Activated CD8-positive, alpha-beta memory T cell treated with anti-CD3 and anti-CD28 coated beads, Interleukin-2, amount 50 U/mL, for 1 hour (primary cell): ENCODE results near the gene PSTK.

Experiments used
- DNase-seq: peaks from one replicate; pipeline ENCODE4 v3.0.0-alpha.2; 2020; ENCODE audit errors: extremely low read depth

The PSTK gene

GRCh38 chr10:123019264-123019663, 39.1 kb downstream of the PSTK start:
- DNase-seq, result no peak

DNA sequence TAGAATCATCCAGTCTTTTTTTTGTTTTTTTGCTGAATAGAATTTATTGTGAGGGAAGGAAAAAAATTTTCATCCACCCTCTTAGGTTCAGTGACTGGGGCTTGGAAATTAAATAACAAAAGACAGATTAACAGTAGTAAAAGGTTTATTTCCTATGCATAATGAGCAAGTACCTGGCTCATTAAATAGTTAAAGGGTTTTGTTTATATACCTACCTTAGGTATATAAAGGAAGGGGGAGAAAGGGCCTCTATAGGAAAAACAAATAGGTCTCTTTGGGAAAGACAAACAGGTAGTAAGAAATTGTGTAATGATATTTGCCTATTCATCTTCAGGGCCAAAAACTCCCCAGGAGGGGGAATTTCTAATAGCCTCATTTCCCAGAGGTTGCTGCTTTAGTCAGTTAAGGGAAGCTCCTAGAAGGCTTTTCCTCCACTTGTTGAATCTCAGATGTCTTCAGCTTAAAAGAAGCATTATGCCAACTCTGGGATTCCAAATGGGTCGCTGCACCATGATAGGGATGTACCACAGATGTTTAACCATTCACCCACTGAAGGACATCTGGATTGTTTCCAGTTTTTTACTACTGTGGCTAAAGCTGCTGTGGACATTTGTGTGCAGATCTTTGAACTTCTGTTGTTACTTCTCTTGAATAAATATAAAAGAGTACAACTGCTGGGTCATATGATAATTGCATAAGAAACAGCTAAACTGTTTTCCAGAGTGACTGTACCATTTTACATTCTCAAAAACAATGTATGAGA, 39.9 kb downstream of the PSTK start:
- DNase-seq, result no peak

- no peak for DNase-seq
Observed at GRCh38 chr10:123021517-123021916, 41.3 kb downstream of the PSTK start.

DNA sequence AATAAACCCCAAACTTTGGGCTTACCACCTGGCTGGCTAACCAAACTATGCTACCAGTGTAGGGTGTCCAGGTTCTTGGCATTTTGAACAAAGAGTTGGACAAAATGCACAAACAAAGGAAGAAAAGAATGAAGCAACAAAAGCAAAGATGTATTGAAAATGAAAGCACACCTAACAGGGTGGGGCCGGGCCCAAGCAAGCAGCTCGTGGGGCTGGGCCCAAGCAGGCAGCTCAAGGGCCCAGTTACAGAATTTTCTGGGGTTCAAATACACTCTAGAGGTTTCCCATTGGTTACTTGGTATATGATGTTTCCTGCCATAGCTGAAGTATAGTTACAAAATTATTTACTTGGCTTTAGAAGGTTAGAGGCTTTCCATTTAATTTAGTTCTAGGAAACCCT, 44.3 kb downstream of the PSTK start:
- no peak for DNase-seq

DNA sequence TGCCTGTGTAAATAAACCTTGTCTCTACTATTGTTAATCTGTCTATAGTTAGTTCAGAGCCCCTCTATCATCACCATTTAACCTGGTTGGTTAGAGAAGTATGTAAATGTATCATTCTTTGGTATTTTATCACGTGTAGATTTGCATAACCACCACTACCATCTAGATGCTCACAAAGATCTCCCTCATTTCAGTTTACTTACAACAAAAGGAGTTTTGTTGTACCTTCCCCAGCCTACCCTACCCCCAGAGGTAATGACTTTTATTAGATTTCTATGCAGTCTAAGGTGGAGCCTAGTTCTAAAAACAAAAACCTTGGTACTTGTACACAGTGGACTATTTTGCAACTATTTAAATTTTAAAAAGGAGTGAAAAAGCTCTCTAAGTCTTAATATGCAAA, 46.1 kb downstream of the PSTK start:
- no peak for DNase-seq

DNA sequence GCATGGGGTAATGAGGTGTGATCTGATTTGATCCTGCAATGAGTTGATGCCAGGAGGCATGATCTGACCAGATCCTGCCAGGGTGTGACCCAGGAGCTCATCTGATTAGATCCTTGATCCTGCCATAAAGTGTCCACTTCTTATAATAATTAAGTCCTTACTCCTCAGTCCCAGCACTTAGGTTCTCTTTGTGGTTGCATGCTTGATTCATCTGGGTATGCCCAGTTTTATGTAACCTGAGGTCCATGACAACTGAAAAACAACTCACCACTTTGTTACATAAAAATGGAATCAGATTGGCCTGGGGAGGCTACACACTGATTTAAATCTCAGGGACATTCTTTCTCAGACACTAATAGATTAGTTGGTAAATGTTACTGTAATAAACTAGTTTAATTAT, 47.7 kb downstream of the PSTK start:
- no peak for DNase-seq

- no peak for DNase-seq
Observed at GRCh38 chr10:123031124-123031523, 50.9 kb downstream of the PSTK start.

DNA sequence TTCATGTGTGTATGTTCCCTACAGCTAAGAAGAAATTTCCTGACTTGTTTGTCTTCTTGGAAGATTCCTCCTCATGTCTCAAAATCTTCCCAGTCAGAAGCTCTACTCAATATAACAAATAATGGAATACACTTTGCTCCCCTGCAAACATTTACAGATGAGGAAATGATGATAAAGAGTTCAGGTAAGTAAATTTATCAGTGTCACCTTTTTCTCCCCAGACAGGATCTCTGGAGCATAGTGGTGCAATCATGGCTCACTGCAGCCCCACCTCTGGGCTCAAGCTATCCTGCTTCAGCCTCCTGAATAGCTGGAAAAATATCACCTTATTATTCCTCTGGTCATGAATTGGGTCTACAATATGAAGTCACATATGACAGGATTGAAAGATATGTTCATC, 54.1 kb downstream of the PSTK start:
- DNase-seq, result no peak

DNA sequence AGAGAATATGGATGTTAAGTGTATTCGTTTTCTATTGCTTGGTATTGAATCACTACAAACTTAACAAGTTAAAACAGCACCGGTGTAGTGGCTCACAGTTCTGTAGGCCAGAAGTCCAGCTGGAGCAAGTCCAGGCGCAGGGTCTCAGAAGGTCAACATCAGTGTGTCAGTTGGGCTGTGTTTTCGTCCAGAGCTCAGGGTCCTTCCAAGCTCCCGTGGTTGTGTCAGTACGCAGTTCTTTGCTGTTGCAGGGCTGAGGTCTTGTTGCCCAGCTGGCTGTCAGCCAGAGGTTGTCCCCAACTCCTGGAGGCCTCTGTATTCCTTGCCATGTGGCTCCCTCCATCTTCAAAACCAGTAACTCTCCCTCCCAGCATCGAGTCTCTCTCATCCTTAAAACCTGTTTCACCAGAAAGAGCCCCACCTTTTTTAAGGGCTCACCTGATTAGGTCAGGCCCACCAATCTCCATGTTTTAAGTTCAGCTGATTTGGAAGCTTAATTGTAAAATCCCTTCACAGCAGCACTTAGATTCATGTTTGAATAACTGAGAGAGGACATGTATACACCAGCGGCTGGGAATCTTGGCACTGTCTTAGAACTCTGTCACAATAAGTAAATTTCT, 55.4 kb downstream of the PSTK start:
- DNase-seq, result no peak

DNA sequence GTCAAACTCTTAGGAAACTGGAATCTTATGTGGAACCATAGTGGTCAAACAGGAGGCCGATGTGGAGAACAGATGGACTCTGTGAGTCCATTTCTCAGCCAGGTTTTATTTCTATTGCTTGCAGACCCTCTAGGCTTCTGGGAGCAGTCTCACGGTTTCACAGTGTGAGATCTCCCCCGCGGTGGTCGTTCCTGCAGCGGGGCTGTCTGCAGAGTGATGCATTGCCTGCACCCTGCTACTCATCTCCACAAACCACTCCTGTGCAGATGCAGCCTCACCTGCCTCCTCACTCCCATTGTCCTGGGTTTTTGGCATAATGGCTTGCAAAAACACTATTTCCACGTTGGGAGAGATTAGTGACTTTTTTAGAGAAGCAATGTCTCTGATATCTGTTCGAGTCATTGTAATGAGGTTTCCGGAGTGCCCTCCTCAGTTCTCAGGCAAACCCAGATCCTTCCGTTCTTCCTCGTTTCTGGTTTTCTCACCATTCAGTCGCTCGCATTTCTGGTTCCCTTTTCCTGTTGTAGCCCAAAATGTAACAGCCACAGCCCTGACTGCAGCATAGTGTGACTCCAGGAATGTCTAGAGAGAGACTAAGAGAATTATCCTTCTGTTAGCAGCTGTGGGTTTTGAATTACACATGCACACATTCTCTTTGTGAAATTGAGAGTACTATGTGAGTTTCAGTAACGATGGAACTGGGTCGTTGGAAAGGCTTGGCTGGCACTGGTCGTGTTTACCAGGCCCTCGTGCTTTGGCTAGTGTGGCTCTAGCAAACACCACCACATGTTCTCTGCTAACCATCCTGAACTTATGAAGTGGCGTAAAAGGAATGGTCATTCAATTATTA, 58.8 kb downstream of the PSTK start:
- DNase-seq, result no peak

- DNase-seq, result no peak
Observed at GRCh38 chr10:123039632-123039930, 59.4 kb downstream of the PSTK start.
